Measurements from ENCODE around the gene OTX1. TPM values are rescaled to one million over a fixed set of nuclear protein-coding genes. Genes with fewer than 3 reads are reported as not detected.

Gene OTX1
- polyA plus RNA-seq, 1 of the 3 experiments (the other 2 are of a cell fraction), result 0.20 TPM

DNA sequence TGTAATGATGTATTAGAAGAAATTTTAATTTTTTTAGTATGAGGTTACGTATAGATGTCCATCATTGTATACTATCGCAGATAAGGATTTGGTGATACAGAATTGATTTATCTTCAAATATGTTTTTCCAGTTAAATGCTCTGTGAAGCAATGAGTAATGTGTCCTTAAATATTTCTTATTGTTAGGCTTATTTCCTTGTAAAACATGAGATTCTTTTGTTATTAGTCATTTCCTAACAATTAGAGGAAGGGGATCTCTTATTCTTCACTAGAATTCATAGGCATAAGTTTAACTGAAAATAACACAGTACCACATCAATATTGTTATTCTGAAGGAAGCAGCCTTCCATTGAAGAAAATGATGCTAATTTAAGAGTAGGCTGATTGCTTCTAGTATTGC is 15.5 kb upstream of the OTX1 start:
- no peak overlapping the region for H3K4me3 ChIP-seq (ENCODE audit: low read depth in 2 of 2, low read length in 1 of 2)
- TF ChIP-seq FOSL2 (IDR thresholded peaks at IDR 0.05; ENCODE audit: borderline replicate concordance, low read depth), result no peak
- no peak for TF ChIP-seq POLR2AphosphoS5 (IDR thresholded peaks at IDR 0.05; ENCODE audit: low read depth, low read length)
- TF ChIP-seq, protein P1, sequence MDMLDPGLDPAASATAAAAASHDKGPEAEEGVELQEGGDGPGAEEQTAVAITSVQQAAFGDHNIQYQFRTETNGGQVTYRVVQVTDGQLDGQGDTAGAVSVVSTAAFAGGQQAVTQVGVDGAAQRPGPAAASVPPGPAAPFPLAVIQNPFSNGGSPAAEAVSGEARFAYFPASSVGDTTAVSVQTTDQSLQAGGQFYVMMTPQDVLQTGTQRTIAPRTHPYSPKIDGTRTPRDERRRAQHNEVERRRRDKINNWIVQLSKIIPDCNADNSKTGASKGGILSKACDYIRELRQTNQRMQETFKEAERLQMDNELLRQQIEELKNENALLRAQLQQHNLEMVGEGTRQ (IDR thresholded peaks at IDR 0.05; ENCODE audit: borderline replicate concordance, low read depth, low read length), result no peak
- TF ChIP-seq, protein P2, sequence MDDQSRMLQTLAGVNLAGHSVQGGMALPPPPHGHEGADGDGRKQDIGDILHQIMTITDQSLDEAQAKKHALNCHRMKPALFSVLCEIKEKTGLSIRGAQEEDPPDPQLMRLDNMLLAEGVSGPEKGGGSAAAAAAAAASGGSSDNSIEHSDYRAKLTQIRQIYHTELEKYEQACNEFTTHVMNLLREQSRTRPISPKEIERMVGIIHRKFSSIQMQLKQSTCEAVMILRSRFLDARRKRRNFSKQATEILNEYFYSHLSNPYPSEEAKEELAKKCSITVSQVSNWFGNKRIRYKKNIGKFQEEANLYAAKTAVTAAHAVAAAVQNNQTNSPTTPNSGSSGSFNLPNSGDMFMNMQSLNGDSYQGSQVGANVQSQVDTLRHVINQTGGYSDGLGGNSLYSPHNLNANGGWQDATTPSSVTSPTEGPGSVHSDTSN (IDR thresholded peaks at IDR 0.05), result no peak
- TF ChIP-seq YY1 (IDR thresholded peaks at IDR 0.05; ENCODE audit: low read depth), result no peak
- TF ChIP-seq MXI1 (IDR thresholded peaks at IDR 0.05; ENCODE audit: low read depth, low read length), result no peak
- TF ChIP-seq GABPA (IDR thresholded peaks at IDR 0.05; ENCODE audit: low read depth), result no peak
- TF ChIP-seq JUND (IDR thresholded peaks at IDR 0.05), result no peak
- no peak for TF ChIP-seq MEF2A (IDR thresholded peaks at IDR 0.05; ENCODE audit: borderline replicate concordance, low read depth)
- no peak for TF ChIP-seq CHD2 (IDR thresholded peaks at IDR 0.05; ENCODE audit: low read length, partially characterized antibody)
- no peak for TF ChIP-seq GATA2 (CRISPR knock-in tag; IDR thresholded peaks at IDR 0.05)
- no peak for TF ChIP-seq SIN3A (IDR thresholded peaks at IDR 0.05; ENCODE audit: borderline replicate concordance, low read depth, low read length)
- TF ChIP-seq TCF12 (IDR thresholded peaks at IDR 0.05), result no peak
- TF ChIP-seq, protein P3, sequence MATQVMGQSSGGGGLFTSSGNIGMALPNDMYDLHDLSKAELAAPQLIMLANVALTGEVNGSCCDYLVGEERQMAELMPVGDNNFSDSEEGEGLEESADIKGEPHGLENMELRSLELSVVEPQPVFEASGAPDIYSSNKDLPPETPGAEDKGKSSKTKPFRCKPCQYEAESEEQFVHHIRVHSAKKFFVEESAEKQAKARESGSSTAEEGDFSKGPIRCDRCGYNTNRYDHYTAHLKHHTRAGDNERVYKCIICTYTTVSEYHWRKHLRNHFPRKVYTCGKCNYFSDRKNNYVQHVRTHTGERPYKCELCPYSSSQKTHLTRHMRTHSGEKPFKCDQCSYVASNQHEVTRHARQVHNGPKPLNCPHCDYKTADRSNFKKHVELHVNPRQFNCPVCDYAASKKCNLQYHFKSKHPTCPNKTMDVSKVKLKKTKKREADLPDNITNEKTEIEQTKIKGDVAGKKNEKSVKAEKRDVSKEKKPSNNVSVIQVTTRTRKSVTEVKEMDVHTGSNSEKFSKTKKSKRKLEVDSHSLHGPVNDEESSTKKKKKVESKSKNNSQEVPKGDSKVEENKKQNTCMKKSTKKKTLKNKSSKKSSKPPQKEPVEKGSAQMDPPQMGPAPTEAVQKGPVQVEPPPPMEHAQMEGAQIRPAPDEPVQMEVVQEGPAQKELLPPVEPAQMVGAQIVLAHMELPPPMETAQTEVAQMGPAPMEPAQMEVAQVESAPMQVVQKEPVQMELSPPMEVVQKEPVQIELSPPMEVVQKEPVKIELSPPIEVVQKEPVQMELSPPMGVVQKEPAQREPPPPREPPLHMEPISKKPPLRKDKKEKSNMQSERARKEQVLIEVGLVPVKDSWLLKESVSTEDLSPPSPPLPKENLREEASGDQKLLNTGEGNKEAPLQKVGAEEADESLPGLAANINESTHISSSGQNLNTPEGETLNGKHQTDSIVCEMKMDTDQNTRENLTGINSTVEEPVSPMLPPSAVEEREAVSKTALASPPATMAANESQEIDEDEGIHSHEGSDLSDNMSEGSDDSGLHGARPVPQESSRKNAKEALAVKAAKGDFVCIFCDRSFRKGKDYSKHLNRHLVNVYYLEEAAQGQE (IDR thresholded peaks at IDR 0.05; ENCODE audit: low read depth, low read length), result no peak
- TF ChIP-seq RFX5 (IDR thresholded peaks at IDR 0.05; ENCODE audit: low read length), result no peak
- TF ChIP-seq NFIC (IDR thresholded peaks at IDR 0.05; ENCODE audit: borderline replicate concordance), result no peak
- no peak for TF ChIP-seq EP300 (IDR thresholded peaks at IDR 0.05; ENCODE audit: borderline replicate concordance in 1 of 2, low read depth in 1 of 2, low read length in 1 of 2)
- TF ChIP-seq FOXJ3 (CRISPR knock-in tag; IDR thresholded peaks at IDR 0.05), result no peak
- TF ChIP-seq, protein P4, sequence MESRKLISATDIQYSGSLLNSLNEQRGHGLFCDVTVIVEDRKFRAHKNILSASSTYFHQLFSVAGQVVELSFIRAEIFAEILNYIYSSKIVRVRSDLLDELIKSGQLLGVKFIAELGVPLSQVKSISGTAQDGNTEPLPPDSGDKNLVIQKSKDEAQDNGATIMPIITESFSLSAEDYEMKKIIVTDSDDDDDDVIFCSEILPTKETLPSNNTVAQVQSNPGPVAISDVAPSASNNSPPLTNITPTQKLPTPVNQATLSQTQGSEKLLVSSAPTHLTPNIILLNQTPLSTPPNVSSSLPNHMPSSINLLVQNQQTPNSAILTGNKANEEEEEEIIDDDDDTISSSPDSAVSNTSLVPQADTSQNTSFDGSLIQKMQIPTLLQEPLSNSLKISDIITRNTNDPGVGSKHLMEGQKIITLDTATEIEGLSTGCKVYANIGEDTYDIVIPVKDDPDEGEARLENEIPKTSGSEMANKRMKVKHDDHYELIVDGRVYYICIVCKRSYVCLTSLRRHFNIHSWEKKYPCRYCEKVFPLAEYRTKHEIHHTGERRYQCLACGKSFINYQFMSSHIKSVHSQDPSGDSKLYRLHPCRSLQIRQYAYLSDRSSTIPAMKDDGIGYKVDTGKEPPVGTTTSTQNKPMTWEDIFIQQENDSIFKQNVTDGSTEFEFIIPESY (IDR thresholded peaks at IDR 0.05; ENCODE audit: borderline replicate concordance, low read depth), result no peak
- TF ChIP-seq NRF1 (IDR thresholded peaks at IDR 0.05; ENCODE audit: low read depth, low read length), result no peak
- H3K9me3 ChIP-seq, result no peaks in the 10 kb centered on the region
- H3K4me1 ChIP-seq (ENCODE audit: control insufficient read depth in 1 of 2, insufficient read depth in 2 of 2, low read depth in 1 of 2, low read length in 1 of 2), result peaks cover 0 to 11% of the 10 kb centered on the region in 2 experiments; a peak in 2 of 4 replicates
- H3K9ac ChIP-seq, result no peak overlapping the region
- peaks cover 6 to 9% of the 10 kb centered on the region in 2 experiments for H3K36me3 ChIP-seq (replicated peaks in 1 of 2; ENCODE audit: control insufficient read depth in 1 of 2, insufficient read depth in 2 of 2, low read length in 1 of 2)
- no peak for DNase-seq
- no peaks in the 10 kb centered on the region for H3K9me2 ChIP-seq
- H3K4me2 ChIP-seq, result no peak overlapping the region
- POLR2A ChIA-PET, result no interaction called here
- WGBS (ENCODE audit: low lambda C conversion rate), result 89% methylated on average over 2 of the region's 2 CpGs
- no peaks in the 10 kb centered on the region for H3K79me2 ChIP-seq (ENCODE audit: insufficient read depth)
- H3F3A ChIP-seq (replicated peaks; ENCODE audit: insufficient read depth), result peaks cover 4% of the 10 kb centered on the region
- H3K27me3 ChIP-seq (ENCODE audit: insufficient read depth), result no peaks in the 10 kb centered on the region
- H2AFZ ChIP-seq (ENCODE audit: low read depth), result no peak overlapping the region
- no peaks in the 10 kb centered on the region for H4K20me1 ChIP-seq (ENCODE audit: insufficient read depth)
- no peak overlapping the region for H3K27ac ChIP-seq (ENCODE audit: low read depth in 2 of 2, low read length in 1 of 2)
- CTCF ChIA-PET, result interaction anchor here (1.1 to 1.4 kb wide), 2 partner anchors 11 to 20 kb away, joined by 3 read pairs; no protein-coding TSS in a partner anchor
